Measurements from ENCODE around the gene ETS2.
"Not testable (repeated sequence)": the region's sequence is repeated elsewhere in the genome, so short reads cannot be mapped to it uniquely, and the experiment has no call there.

DNA sequence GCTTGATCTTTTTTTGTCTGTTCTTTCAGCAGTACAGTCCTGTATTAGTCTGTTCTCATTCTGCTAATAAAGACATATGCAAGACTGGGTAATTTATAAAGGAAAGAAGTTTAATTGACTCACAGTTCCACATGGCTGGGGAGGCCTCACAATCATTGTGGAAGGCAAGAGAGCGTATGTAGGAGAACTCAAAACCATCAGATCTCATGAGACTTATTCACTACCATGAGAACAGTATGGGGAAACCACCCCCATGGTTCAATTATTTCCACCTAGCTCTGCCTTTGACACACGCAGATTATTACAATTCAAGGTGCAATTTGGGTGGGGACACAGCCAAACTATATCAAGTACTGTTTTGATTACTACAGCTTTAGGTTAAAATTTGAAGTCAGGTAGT, 39.6 kb downstream of the ETS2 start:
- TF ChIP-seq, protein P1, sequence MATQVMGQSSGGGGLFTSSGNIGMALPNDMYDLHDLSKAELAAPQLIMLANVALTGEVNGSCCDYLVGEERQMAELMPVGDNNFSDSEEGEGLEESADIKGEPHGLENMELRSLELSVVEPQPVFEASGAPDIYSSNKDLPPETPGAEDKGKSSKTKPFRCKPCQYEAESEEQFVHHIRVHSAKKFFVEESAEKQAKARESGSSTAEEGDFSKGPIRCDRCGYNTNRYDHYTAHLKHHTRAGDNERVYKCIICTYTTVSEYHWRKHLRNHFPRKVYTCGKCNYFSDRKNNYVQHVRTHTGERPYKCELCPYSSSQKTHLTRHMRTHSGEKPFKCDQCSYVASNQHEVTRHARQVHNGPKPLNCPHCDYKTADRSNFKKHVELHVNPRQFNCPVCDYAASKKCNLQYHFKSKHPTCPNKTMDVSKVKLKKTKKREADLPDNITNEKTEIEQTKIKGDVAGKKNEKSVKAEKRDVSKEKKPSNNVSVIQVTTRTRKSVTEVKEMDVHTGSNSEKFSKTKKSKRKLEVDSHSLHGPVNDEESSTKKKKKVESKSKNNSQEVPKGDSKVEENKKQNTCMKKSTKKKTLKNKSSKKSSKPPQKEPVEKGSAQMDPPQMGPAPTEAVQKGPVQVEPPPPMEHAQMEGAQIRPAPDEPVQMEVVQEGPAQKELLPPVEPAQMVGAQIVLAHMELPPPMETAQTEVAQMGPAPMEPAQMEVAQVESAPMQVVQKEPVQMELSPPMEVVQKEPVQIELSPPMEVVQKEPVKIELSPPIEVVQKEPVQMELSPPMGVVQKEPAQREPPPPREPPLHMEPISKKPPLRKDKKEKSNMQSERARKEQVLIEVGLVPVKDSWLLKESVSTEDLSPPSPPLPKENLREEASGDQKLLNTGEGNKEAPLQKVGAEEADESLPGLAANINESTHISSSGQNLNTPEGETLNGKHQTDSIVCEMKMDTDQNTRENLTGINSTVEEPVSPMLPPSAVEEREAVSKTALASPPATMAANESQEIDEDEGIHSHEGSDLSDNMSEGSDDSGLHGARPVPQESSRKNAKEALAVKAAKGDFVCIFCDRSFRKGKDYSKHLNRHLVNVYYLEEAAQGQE (IDR thresholded peaks at IDR 0.05; ENCODE audit: insufficient read depth in 1 of 2, low read depth in 2 of 2, low read length in 1 of 2): not testable (repeated sequence)
- TF ChIP-seq POLR2AphosphoS5 (IDR thresholded peaks at IDR 0.05; ENCODE audit: low read depth, low read length); CTCF (IDR thresholded peaks at IDR 0.05); SIN3A (IDR thresholded peaks at IDR 0.05; ENCODE audit: borderline replicate concordance, insufficient read depth, low read depth, low read length): not testable (repeated sequence)
